ENCODE data around the gene ABCC1.

ABCC1 gene

DNA sequence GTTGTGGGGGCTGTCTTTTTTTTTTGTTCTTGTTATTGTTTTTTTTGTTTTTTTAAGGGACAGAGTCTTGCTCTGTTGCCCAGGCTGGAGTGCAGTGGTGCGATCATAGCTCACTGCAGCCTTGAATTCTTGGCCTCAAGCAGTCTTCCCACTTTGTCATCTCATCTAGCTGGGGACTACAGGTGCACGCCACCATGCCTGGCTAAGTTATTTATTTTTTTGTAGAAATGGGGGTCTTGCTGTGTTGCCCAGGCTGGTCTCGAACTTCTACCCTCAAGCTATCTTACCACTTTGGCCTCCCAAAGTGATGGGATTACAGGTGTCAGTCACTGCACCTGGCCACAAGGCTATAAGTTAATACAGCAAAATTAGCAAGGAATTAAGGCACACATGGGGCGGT is 101.7 kb downstream of the ABCC1 start:
- no peak for DNase-seq (ENCODE audit: low read depth)

GRCh38 chr16:16052916-16053315 is 103.5 kb downstream of the ABCC1 start:
- TF ChIP-seq, protein P1, sequence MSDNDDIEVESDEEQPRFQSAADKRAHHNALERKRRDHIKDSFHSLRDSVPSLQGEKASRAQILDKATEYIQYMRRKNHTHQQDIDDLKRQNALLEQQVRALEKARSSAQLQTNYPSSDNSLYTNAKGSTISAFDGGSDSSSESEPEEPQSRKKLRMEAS (IDR thresholded peaks at IDR 0.05; ENCODE audit: low read depth, low read length): no peak
- TF ChIP-seq MYC (IDR thresholded peaks at IDR 0.05; ENCODE audit: low read depth, low read length): no peak
- TF ChIP-seq CTCF (IDR thresholded peaks at IDR 0.05; ENCODE audit: low read depth, low read length): no peak
- no peak for TF ChIP-seq POLR2A (IDR thresholded peaks at IDR 0.05; ENCODE audit: extremely low read depth, insufficient read length)
- no peak for DNase-seq (ENCODE audit: low read depth)
- no peak overlapping the region for H3K4me3 ChIP-seq (ENCODE audit: low read depth, low read length)

More for the DNA sequence above, 101.7 kb downstream of the ABCC1 start:
- no peak overlapping the region for H3K4me3 ChIP-seq (ENCODE audit: low read depth, low read length)
- TF ChIP-seq MYC (IDR thresholded peaks at IDR 0.05; ENCODE audit: low read depth, low read length) (no peak), CTCF (IDR thresholded peaks at IDR 0.05; ENCODE audit: low read depth, low read length) (no peak), POLR2A (IDR thresholded peaks at IDR 0.05; ENCODE audit: extremely low read depth, insufficient read length) (no peak)
- TF ChIP-seq, protein P1 (IDR thresholded peaks at IDR 0.05; ENCODE audit: low read depth, low read length): no peak

DNA sequence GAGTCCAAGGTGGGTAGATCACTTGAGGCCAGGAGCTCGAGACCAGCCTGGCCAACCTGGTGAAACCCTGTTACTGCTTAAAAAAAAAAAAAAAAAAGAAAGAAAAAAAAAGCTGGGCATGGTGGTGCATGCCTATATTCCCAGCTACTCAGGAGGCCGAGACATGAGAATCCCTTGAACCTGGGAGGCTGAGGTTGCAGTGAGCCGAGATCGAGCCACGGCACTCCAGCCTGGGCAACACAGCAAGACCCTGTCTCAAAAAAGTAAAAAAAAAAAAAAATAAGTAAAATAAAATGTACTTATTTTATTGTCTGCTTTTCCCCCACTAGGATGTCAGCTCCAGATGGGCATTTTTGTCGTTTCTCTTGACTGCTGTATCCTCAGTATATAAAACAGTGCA is 107.7 kb downstream of the ABCC1 start:
- TF ChIP-seq POLR2A (IDR thresholded peaks at IDR 0.05; ENCODE audit: extremely low read depth, insufficient read length) (no peak), MYC (IDR thresholded peaks at IDR 0.05; ENCODE audit: low read depth, low read length) (no peak), CTCF (IDR thresholded peaks at IDR 0.05; ENCODE audit: low read depth, low read length) (no peak)
- TF ChIP-seq, protein P1 (IDR thresholded peaks at IDR 0.05; ENCODE audit: low read depth, low read length): no peak
- no peak overlapping the region for H3K4me3 ChIP-seq (ENCODE audit: low read depth, low read length)
- DNase-seq (ENCODE audit: low read depth): no peak

DNA sequence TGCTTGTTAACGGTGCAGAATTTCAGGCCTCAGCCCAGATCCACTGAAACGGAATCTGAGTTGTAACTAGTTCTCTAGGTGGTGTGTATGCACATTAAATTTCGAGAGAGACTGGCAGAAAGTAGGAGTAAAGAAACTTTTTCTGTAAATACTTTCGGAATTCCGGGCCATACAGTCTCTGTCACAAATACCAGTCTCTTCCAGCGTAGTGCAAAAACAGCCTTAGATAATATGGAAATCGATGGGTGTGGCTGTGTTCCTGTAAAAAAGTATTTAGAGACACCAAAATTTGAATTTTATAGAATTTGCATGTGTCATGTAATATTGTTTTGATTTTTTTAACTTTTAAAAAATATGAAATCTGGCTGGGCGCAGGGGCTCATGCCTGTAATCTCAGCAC is 109.7 kb downstream of the ABCC1 start:
- no peak overlapping the region for H3K4me3 ChIP-seq (ENCODE audit: low read depth, low read length)
- no peak for DNase-seq (ENCODE audit: low read depth)
- TF ChIP-seq, protein P1 (IDR thresholded peaks at IDR 0.05; ENCODE audit: low read depth, low read length): no peak
- no peak for TF ChIP-seq CTCF (IDR thresholded peaks at IDR 0.05; ENCODE audit: low read depth, low read length)
- no peak for TF ChIP-seq POLR2A (IDR thresholded peaks at IDR 0.05; ENCODE audit: extremely low read depth, insufficient read length)
- no peak for TF ChIP-seq MYC (IDR thresholded peaks at IDR 0.05; ENCODE audit: low read depth, low read length)

GRCh38 chr16:16059895-16060590 is 110.6 kb downstream of the ABCC1 start:
- DNase-seq (ENCODE audit: low read depth): no peak
- TF ChIP-seq, protein P1 (IDR thresholded peaks at IDR 0.05; ENCODE audit: low read depth, low read length): no peak
- no peak for TF ChIP-seq MYC (IDR thresholded peaks at IDR 0.05; ENCODE audit: low read depth, low read length)
- no peak for TF ChIP-seq CTCF (IDR thresholded peaks at IDR 0.05; ENCODE audit: low read depth, low read length)
- H3K4me3 ChIP-seq (ENCODE audit: low read depth, low read length): no peak overlapping the region
